Measurements from ENCODE around the gene LOXL3.

DNA sequence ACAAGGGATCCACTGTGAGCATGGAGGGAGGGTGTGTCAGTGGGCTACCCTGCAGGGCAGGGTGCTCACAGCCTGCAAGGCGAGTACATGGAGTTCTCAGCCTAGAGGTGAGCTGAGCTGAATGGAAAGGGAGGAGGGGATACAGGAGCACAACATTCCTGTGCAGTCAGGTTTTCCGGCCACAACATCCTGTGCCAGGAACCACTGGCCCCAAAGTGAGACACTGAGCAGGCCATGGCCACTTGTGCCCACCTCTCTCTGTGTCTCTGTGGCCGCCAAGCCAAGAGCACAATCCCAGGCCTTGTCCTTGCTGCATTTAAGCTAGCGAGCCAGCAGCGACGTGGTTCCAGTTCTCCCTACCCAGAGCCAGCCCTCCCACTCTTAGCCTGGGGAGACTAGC is 6.8 kb upstream of the LOXL3 start:
- TF ChIP-seq, protein P1, sequence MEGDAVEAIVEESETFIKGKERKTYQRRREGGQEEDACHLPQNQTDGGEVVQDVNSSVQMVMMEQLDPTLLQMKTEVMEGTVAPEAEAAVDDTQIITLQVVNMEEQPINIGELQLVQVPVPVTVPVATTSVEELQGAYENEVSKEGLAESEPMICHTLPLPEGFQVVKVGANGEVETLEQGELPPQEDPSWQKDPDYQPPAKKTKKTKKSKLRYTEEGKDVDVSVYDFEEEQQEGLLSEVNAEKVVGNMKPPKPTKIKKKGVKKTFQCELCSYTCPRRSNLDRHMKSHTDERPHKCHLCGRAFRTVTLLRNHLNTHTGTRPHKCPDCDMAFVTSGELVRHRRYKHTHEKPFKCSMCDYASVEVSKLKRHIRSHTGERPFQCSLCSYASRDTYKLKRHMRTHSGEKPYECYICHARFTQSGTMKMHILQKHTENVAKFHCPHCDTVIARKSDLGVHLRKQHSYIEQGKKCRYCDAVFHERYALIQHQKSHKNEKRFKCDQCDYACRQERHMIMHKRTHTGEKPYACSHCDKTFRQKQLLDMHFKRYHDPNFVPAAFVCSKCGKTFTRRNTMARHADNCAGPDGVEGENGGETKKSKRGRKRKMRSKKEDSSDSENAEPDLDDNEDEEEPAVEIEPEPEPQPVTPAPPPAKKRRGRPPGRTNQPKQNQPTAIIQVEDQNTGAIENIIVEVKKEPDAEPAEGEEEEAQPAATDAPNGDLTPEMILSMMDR (conservative IDR thresholded peaks at IDR 0.05; ENCODE audit: low read depth, low read length), result no peak
- TF ChIP-seq EZH2phosphoT487 (IDR thresholded peaks at IDR 0.05; ENCODE audit: borderline replicate concordance, low read length), result no peak

Data from PC-3 (cell line).